Amniotic epithelial cell (primary cell): Measurements from ENCODE around the gene INPPL1.
A peak's percentile ranks its signal among the peaks of the same experiment; 100 is the strongest.
"Not testable (repeated sequence)": the region's sequence is repeated elsewhere in the genome, so short reads cannot be mapped to it uniquely, and the experiment has no call there.

Source experiments
- DNase-seq: peaks from one replicate; pipeline ENCODE4 v3.0.0-alpha.2; 2010; ENCODE audit warnings: low read depth

Gene INPPL1, protein sequence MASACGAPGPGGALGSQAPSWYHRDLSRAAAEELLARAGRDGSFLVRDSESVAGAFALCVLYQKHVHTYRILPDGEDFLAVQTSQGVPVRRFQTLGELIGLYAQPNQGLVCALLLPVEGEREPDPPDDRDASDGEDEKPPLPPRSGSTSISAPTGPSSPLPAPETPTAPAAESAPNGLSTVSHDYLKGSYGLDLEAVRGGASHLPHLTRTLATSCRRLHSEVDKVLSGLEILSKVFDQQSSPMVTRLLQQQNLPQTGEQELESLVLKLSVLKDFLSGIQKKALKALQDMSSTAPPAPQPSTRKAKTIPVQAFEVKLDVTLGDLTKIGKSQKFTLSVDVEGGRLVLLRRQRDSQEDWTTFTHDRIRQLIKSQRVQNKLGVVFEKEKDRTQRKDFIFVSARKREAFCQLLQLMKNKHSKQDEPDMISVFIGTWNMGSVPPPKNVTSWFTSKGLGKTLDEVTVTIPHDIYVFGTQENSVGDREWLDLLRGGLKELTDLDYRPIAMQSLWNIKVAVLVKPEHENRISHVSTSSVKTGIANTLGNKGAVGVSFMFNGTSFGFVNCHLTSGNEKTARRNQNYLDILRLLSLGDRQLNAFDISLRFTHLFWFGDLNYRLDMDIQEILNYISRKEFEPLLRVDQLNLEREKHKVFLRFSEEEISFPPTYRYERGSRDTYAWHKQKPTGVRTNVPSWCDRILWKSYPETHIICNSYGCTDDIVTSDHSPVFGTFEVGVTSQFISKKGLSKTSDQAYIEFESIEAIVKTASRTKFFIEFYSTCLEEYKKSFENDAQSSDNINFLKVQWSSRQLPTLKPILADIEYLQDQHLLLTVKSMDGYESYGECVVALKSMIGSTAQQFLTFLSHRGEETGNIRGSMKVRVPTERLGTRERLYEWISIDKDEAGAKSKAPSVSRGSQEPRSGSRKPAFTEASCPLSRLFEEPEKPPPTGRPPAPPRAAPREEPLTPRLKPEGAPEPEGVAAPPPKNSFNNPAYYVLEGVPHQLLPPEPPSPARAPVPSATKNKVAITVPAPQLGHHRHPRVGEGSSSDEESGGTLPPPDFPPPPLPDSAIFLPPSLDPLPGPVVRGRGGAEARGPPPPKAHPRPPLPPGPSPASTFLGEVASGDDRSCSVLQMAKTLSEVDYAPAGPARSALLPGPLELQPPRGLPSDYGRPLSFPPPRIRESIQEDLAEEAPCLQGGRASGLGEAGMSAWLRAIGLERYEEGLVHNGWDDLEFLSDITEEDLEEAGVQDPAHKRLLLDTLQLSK

DNA sequence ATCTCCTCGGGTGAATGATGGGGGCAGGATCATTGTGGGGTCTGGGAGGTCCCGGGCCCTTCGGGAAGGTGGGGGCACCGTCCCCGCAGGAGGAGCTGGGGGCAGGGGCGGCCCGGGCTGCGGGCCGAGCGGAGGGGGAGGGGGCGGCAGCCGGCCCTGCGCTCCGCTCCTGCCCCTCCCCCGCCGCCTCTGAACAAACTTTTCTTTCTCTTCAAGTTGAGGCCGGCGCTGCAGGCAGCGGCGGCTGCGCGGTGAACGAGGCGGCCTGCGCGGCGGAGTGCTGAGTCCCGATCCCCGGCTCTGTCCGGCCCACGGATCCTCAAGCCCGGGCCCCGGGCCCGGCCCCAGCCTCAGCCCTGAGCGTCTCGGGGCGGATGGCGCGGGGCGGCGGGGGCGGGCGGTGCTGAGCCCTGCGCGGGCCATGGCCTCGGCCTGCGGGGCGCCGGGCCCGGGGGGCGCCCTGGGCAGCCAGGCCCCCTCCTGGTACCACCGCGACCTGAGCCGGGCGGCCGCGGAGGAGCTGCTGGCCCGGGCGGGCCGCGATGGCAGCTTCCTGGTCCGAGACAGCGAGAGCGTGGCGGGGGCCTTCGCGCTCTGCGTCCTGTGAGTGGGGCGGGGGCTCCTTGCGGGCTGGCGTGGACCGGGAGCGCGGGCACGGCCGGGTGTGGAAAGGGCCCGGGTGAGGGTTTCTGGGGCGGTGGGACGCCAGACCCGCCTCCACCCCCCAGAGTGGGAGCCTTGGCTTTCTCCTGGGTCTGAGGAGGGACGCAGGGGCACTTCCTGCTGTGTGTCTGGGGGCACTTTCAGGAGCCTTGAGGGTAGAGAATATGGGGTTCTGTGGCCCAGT lies at the start of gene INPPL1:
INPPL1 (plus strand) TSS at position 204 of the 847 bp plus-strand sequence; CDS start at position 422, 218 bp downstream.
- peak; percentile 33 for DNase-seq

DNA sequence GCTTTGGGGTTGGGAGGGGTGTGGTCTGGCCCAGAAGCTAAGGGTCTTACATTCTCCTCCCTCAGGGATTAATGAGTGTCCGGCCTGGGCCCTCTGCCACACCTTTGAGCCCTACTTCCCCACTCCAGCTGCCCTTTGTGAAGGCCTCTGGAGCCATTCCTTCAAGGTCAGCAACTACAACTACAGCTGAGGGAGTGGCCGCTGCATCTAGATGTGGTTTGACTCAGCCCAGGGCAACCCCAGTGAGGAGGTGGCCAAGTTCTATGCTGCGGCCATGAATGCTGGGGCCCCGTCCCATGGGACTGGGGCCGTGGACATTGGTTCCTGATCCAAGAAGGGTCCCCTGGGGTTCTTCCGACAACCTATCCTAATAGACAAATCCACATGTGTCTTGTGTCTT lies 46.9 kb upstream of the INPPL1 start:
- no peak for DNase-seq

DNA sequence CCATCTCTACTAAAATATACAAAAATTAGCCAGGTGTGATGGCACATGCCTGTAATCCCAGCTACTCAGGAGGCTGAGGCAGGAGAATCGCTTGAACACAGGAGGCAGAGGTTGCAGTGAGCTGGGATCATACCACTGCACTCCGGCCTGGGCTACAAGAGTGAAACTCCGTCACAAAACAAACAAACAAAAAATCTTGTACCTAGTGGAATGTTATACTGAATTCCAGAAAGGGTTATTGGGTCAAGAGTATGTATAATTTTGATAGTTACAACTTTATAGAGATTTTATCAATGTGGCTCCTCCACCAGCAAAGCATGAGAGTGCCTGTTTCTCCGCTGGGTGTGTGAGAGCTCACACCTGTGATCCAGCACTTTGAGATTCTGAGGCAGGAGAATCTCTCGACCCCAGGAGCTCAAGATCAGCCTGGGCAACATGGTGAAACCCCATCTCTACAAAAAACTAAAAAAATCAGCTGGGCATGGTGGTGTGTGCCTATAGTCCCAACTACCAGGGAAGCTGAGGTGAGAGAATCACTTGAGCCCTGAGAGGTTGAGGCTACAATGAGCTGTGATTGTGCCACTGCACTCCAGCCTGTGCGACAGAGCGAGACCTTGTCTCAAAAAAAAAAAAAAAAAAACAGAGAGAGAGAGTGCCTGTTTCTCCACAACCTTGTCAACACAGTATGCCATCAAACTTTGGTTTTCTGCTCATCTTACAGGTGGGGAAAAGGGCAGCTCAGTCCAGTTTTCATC lies 45.3 kb upstream of the INPPL1 start:
- no peak for DNase-seq

GRCh38 chr11:72179804-72180396 lies 44.7 kb upstream of the INPPL1 start:
- DNase-seq: peak; percentile 43

DNA sequence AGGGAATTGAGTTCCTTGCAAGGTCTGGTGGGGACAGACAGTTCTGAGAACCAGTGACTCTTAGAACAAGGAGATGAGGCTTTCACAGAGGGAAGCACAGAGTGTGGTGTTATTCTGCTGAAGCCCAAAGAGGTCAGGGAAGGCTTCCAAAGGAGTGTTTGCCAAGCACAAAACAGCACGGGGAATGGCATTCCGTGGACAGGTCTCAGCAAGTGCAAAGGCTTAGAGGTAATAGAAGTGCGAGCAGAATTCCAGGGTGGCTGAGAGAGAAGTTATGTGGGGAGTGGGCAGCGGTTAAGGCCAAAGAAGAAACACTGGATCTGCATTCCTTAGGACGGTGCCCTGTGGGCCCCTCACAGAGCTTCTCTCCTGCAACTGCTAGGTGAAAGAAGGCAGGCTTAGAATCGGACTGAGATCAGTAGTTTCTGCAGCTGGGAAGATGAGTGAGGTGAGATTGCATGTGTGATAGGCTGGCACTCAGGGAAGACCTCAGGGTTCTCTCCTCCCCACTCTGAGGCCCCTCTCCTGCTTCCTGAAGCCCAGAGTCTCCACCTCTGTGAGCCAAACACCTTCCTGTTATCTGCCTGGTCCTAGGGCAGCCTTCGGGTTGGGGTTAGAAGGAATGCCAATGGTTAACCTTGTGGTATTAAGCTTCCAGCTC lies 43.5 kb upstream of the INPPL1 start:
- not testable (repeated sequence) for DNase-seq

- peak; percentile 20 for DNase-seq
Measured at GRCh38 chr11:72181553-72181958, 43.0 kb upstream of the INPPL1 start.

- DNase-seq: no peak
Measured at GRCh38 chr11:72188267-72188666, 36.3 kb upstream of the INPPL1 start.

GRCh38 chr11:72189455-72190250 lies 34.9 kb upstream of the INPPL1 start:
- no peak for DNase-seq

- no peak for DNase-seq
Measured at GRCh38 chr11:72190631-72191071, 33.9 kb upstream of the INPPL1 start.

GRCh38 chr11:72191961-72192381 lies 32.6 kb upstream of the INPPL1 start, which contains the start of gene FOLR1:
Gene FOLR1, plus strand, starts transcription at chr11:72192140. Its CDS starts 34 bp downstream, at chr11:72192174.
- DNase-seq: no peak

DNA sequence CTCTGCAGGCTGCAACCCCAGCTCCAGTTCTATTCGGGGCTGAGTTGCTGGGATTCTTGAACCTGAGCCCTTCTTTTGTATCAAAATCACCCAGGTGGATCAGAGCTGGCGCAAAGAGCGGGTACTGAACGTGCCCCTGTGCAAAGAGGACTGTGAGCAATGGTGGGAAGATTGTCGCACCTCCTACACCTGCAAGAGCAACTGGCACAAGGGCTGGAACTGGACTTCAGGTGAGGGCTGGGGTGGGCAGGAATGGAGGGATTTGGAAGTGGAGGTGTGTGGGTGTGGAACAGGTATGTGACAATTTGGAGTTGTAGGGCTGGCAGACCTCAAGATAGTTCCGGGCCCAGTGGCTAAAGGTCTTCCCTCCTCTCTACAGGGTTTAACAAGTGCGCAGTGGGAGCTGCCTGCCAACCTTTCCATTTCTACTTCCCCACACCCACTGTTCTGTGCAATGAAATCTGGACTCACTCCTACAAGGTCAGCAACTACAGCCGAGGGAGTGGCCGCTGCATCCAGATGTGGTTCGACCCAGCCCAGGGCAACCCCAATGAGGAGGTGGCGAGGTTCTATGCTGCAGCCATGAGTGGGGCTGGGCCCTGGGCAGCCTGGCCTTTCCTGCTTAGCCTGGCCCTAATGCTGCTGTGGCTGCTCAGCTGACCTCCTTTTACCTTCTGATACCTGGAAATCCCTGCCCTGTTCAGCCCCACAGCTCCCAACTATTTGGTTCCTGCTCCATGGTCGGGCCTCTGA lies 28.9 kb upstream of the INPPL1 start:
- no peak for DNase-seq

DNA sequence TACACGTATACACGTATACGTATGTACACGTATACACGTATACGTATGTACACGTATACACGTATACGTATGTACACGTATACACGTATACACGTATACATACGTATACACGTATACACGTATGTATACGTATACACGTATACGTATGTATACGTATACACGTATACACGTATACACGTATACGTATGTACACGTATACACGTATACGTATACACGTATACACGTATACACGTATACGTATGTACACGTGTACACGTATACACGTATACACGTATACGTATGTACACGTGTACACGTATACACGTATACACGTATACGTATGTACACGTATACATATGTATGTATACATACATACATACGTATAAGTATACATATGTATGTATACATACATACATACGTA lies 23.1 kb upstream of the INPPL1 start:
- DNase-seq: not testable (repeated sequence)

DNA sequence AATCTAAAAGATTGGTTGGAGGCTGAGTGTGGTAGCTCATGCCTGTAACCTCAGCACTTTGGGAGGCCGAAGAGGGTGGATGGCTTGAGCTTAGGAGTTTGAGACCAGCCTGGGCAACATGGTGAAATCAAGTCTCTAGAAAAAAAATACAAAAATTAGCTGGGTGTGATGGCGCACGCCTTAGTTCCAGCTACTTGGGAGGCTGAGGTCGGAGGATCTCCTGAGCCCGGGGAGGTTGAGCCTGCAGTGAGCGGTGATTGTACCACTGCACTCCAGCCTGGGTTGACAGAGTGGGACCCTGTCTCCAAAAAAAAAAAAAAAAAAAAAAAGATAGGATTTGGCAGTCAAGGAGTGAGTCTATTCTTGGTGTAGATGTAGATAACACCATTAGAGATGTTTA lies 22.0 kb upstream of the INPPL1 start:
- no peak for DNase-seq

- no peak for DNase-seq
Measured at GRCh38 chr11:72203163-72203562, 21.4 kb upstream of the INPPL1 start.

- no peak for DNase-seq
Measured at GRCh38 chr11:72204886-72205285, 19.7 kb upstream of the INPPL1 start.

DNA sequence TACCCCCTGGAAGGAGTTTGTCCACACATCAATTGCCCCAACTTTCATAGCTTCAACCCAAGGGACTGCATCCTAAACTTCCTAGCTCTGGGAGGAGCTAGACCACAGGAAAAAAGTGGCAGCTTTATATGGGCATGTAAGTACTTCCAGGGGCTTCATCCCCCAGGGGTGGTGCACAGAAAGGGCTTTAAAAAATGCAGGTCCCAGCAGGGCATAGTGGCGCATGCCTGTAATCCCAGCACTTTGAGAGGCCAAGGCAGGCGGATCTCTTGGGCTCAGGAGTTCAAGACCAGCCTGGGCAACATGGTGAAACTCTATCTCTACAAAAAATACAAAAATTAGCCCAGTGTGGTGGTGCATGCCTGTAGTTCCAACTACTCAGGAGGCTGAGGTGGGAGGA lies 17.8 kb upstream of the INPPL1 start:
- not testable (repeated sequence) for DNase-seq

DNA sequence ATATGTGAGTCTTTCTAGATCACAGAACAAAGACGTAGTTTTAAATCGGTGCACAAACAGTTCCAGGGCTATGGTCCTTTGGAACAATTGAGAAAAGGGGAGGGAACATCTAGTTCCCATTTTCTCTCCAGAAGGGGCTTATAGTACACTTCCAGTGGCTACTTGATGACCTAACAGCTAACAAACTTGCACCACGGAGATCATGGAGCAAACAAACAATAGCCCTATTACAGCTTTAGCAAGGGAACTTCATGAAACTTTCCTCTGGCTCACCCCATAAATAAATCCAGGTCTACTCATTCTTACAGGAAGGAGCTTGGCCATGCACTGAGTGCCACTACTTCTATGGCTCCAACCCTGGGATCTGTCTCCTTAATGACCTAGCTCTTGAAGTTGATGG lies 16.3 kb upstream of the INPPL1 start:
- DNase-seq: no peak

GRCh38 chr11:72209101-72209500 lies 15.5 kb upstream of the INPPL1 start:
- no peak for DNase-seq
